GM19324 (cell line): ENCODE results near the gene KLHL26.

Experiments
- ATAC-seq: cut with Tn5 transposase; IDR thresholded peaks from one replicate; pipeline ENCODE4 v1.9.1; 2021; ENCODE audit warnings: mild to moderate bottlenecking, moderate library complexity; ENCODE audit not compliant: unreplicated experiment, low FRiP score

KLHL26 gene

DNA sequence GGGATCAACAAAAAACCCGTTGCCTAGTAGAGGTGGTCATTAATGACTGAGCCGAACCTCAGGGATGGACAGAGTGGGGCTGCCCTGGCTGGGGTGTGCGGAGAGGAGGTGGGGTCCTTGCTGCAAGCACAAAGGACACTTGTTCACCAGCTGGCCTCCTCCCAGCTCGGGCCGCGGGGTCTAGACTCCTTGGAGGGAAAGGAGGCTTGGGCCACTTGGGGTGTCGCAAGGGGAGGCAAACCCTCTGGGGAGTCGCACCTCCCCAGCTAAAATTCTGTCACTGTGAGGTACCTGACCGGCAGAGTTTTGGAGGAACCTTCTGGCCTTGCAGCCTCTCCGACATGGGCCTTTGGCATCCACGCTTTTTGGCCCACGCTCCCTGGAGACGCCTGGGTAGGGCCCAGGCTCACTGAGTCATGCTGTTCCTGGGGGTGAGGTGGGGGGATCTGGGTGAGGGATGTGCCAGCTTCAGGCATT lies 8.2 kb downstream of the KLHL26 start:
- no peak for ATAC-seq

DNA sequence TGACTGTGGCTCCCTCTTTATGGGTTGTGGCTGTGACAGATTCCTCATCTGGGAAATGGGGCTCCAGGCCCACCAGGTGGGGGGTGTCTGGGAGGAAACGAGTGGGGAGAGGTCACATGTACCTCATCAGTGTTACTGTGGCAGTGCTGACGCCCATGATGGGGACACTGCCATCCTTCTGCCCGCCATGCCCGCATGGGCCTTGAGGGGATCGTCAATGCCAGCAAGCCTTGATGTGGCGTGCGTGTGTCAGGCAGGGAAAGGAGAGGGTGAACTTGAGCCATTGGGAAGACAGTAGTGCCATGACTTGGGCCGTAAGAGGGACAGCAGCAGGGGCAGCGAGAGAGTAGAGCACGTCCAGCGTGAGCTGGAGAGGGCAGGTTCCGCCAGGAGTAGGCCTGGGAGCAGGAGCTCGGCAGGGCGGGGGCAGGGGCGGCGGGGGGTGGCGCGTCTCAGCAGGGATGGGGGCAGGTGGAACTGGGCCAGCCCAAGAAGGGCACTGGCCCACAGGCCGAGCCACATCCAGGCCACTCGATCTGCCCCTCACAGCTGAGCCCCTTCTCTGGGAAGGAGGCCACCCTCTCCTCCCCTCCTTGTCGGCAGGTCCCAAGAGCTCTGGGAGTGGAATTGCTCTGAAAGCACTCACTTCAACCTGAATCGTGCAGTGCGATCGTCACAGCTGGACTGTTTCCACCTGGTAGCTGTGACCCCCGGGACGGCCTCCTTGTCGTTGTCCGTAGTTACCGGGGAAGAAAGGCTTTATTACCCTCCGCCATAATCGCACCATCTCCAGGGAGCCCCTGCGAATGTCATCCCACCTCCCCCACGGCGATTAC lies 9.9 kb downstream of the KLHL26 start:
- no peak for ATAC-seq

DNA sequence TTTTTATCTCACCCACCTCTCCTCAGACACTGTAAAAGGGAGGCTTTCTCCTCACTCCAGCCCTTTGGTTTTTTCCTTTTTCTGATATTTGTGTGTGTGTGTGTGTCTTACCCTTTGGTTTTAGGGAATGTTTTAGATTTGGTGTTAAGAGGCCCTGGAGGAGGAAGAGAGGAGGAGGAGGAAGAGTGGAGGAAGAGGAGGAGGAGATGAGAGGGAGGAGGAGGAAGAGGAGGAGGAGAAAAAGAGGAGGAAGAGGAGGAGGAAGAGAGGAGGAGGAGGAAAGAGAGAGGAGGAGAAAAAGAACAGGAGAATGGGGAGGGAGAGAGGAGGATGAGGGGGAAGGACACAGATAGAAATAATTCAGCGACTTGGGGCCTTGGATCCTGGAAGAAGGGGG lies 10.5 kb downstream of the KLHL26 start:
- no peak for ATAC-seq

DNA sequence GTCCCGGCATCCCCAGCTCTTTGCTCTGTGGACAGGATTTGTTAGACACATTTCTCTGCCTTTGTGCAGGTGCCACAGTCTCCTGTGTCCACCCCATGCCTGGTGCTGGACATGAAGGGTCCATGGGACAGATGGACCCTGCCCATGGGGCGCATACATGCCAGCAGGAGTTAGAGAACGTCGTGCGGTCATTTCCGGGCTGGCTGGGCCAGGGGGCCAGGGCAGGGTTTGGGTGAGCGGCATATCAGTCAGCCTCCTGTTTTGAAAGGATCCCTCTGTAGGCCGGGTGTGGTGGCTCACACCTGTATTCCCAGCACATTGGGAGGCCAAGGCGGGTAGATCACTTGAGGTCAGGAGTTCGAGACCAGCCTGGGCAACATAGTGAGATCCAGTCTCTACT lies 11.0 kb downstream of the KLHL26 start:
- ATAC-seq: no peak

DNA sequence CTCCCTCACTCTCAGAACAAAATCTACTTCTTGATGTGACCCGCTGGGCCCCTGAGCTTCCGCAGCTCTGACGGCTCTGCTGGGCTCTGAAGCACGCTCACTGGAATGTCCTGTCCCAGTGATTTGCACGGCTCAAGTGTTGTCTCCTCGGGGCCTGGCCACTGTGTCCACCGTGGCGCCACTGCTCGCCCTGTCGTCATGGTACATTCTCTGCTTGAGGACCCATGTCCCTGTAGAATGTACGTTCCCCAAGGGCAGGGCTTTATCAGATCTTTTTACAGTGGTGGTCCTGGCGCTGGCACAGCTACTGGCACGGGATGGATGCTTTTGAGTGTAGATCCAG lies 12.1 kb downstream of the KLHL26 start:
- ATAC-seq: no peak

DNA sequence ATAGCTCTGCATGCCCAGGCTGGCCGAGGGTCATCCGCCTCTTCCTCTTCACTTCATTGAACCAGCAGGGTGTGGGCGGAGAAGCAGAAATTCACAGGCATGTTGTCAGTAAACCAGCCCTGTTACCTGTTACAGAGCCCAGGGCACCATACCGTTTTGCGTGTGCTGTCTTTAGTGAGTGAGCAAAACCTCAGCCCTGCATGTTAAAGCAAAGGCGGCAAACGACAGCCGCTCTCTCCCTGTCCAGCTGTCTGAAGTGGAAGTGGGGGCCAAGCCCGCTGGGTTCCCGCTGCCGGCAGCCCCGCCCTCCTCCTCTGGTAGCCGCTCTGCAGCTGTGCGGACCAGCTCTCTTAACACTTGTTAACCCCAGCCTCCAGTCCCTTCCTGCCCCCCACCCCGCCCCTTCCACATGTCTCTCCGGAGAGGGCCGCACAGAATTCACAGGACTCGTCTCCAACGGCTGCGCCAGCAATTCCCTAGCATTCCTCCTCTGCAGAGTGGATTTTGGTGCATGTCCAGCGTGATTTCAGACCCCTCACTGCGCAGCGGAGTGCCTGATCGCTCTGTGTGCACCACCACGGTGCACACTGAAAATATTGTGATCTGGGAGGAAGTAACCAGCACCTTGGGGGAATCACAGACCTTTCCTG lies 12.7 kb downstream of the KLHL26 start:
- ATAC-seq: no peak

DNA sequence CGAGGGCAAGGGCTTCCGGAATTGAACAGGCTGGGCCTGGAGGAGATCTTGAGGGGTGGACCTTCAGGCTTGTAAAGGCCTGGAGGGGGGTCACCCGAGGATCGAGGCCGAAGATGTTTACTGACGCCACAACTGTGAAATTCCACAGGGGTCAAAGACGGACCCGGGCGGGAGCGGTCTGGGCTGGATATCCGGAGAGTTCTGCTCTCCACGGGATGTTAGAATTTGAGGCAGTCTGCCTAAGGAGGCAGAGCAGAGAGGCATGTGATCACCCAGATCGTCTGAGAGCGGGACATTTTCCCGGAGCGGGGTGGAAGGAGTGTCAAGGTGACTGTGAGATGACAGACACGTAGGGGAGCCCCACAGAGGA lies 13.2 kb downstream of the KLHL26 start:
- ATAC-seq: no peak

DNA sequence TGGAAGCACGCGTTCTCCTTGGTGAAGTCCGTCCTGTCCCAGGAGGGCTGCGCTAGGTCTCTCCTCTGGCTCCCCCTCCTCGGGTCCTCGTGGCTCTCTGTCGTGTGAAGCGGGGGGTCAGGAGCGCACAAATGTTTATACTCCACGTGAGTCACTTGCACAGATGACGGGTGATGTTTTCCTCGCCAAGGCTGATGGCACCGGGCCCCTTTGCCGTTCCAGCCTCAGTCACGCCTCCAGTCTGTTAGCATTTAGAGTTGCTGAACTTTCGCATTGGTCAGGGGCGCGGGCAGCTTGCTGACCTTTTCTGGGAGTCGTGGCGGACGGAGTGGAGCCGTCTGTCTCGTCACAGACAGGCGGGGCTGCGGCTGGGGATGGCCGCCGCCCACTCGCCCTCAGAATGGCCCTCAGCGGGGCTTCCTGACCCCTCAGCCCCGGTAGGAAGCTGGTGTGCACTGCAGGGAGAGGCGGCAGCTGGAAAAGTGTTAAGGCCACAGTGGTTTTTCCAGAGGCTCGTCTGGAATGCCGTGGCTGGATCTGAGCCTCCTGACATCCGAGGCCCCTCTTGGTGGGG lies 13.7 kb downstream of the KLHL26 start:
- no peak for ATAC-seq

DNA sequence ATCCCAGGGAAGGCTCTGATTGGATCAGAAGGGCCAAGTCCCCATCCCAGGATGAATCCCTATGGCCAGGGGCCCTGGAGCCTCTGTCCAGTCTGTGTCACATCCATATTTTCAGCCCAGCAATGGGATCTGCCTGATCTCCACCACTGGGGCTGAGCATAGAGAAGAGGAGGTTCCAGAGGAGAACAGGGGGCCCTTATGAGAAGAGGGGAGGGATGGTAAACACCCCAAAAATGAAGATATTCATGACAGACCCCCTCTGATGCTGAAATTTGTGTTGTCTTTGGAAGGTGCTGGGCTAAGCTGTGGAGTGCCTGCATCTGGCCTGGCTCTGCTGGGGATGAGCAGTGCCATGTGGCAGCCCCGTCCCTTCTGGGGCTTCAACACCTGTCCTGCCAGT lies 14.5 kb downstream of the KLHL26 start:
- ATAC-seq: no peak

DNA sequence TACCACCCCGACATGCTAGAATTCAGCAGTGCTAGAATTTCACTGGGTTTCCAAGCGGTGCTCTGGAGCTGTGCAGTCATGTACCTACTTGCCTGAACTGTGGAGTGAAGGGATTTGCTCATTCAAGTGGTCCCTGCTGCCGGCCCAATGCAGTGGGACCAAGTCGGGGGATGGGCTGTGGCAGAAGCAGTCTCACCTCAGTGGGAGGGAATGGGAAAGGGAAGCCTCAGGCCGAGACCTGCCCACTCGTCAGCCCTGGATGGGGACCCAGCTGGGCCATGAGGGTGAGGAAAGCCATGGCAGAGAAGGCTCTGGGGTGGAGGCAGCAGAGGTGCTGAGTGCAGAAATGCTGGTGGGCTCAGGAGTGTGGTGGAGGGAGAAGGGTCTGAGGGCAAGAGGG lies 14.9 kb downstream of the KLHL26 start:
- no peak for ATAC-seq

DNA sequence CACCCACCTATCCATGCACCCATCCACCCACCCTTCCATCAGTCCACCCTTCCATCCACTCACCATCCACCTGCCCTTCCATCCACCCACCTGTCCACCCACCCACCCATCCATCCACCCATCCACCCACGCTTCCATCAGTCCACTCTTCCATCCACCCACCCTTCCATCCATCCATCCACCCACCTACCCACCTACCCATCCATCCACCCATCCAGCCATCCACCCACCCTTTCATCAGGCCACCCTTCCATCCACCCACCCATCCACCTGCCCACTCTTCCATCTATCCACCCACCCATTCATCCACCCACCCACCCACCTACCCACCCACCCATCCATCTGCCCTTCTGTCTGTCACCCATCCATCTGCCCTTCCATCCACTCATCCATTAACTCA lies 17.0 kb downstream of the KLHL26 start:
- ATAC-seq: no peak

DNA sequence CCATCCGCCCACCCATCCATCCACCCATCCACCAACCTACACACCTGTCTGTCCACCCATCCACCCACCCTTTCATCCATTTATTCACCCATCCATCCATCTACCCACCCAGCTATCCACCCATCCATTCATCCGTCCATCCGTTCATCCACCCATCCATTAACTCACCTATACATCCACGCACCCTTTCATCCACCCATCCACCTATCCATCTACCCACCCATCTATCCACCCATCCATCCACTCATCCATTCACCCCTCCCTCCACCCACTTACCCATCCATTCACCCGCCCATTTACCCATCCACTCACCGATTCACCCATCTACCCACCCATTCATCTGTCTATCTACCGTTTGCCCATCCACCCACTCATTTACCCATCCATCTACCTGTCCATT lies 17.6 kb downstream of the KLHL26 start:
- no peak for ATAC-seq

DNA sequence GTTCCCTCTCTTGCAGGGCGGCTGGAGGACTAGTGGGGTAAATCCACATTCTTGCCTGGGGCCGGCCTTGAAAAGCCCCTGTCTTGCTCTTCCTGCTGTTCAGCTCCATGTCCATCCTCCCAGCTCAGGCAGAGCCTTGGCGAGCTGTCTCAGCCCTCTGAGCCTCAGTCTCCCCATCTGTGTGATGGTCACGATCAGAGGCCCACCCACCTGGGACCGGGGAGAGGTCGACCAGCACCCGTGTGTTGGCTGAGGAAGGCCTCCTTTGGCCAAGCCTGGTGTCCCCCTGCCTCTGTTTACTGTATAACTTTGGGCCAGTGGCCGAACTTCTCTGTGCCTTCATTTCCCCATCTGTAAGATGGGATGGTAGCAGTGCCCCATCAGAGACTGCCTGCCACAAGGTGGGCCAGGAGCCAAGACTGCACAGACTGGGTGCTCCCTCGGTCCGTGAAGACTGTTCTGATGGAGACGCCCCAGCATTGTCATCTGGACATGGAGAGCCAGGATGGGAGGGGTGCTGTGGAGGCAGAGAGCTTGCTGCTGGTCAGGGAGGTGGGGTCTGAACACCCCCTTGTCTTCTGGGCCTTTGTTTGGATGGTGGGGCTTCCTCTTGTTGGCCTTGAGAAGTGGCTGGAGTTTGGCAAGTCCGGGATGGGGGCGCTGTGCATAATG lies 18.5 kb downstream of the KLHL26 start:
- ATAC-seq: no peak

DNA sequence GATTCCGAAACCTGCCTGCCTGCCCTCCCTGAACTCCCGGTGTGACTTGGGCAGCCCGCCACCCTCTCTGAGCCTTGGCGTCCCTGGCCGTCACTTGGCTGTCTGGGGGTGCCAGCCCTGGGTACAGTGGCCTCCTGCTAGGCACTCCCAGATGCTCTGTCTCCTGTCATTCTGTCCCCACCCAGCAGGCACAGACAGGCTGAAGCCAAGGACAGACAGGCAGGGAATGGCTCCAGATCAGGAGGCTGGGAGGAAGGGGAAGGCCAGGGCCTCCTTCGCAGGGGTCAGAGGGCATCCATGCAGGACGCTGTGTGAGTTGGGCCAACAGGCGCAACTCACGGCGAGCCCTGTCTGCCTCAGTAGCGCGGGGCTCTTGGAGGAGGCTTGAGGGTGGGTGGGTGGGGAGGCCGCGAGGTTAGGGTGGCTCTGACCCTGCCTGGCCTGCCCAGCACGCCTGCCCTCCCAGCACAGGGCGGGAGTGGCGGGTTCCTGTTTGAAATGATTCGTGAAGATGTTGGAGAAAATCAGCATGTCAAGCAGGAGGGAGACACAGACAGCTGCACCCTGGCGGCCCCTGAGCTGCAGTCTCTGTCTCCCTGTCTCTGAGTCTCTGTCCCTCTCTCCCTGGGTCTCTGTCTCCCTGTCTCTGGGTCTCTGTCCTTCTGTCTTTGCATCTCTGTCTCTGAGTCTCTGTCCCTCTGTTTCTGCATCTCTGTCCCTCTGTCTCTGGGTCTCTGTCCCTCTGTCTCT lies 19.7 kb downstream of the KLHL26 start:
- no peak for ATAC-seq

DNA sequence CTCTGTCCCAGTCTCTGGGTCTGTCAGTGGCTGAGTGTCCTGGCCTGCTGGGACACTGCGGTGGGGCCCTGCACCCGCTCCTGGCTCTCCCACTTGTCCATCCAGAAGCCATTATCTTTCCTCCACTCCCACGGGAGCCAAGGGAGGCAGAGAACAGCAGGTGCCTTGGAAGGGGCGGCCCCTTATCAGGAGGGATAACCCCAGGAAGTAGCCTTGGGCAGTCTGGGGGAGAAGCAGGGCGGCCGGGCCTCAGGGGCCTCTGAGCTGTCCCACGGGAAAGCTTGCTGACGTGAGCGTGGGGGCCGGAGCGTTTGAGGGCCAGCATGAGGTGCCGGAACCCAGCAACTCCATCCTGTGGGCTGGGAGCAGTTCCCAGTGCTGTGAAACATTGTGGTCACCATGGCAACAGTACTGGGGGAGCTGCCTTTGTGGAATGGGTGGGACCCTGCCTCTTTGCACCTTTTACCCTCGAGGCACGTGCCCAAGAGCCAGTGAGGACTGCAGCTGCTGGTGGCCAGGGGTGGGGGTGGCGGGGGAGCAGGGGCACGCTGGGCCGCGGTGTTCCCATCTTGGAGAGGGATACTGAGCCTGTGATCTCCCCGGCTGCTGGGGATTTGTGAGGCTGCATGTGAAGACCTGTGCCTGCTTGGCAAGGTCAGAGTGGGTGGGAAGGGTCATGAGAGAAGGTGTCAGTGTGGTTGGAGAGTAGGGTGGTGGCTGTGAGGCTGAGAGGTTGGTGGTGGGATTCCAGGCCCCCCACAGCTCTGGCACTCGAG lies 20.9 kb downstream of the KLHL26 start:
- no peak for ATAC-seq

DNA sequence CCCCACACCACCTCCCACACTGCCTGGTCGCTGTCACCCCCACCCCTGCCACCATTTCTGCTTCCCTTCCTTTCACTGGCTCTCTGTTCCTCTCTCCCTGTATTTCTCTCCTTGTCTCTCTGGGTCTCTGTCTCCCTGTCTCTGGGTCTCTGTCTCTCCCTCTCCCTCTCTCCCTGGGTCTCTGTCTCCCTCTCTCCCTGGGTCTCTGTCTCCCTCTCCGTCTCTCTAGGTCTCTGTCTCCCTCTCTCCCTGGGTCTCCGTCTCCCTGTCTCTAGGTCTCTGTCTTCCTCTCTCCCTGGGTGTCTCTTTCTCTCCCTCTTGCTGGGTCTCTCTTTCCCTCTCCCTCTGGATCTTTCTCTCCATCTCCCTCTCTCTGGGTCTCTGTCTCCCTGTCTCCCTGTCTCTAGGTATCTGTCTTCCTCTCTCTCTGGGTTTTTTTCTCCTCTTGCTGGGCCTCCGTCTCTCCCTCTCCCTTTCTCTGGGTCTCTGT lies 21.6 kb downstream of the KLHL26 start:
- ATAC-seq: no peak

DNA sequence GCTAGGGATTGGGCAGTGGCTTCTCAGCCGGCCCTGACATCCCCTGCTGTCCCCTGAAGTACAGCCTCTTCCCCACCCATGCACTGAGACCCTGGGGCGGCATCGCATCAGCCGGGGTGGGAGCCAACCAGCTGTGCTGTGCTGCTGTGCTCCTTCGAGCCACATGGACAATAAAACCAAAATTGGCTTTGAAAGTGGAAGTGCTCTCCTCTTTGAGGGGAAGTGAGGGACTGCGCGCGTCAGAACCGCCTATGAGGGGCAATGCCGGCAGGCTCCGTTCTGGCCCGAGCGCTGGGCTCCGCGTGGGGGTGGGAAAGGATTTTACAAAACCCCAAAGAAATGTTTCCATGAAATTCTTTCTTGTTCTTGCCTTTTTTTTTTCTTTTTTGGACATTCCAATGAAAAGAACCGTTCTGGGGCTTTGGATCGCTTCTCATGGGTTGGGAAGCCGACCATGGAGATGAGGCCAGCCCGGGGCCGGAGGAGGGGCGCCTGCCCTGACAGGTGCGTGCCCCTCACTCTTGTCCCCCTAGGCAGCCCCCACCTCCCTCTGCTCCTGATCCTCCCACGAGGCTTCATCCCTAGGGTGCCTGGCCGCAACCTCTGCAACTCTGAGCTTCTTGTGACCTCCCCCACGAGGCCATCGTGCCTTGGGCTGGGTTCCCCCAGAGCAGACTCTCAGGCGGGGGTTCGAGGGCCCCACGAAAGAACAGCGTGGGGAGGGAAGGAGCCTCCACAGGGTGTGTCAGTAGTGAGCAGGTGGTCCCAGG lies 22.6 kb downstream of the KLHL26 start:
- ATAC-seq: no peak

DNA sequence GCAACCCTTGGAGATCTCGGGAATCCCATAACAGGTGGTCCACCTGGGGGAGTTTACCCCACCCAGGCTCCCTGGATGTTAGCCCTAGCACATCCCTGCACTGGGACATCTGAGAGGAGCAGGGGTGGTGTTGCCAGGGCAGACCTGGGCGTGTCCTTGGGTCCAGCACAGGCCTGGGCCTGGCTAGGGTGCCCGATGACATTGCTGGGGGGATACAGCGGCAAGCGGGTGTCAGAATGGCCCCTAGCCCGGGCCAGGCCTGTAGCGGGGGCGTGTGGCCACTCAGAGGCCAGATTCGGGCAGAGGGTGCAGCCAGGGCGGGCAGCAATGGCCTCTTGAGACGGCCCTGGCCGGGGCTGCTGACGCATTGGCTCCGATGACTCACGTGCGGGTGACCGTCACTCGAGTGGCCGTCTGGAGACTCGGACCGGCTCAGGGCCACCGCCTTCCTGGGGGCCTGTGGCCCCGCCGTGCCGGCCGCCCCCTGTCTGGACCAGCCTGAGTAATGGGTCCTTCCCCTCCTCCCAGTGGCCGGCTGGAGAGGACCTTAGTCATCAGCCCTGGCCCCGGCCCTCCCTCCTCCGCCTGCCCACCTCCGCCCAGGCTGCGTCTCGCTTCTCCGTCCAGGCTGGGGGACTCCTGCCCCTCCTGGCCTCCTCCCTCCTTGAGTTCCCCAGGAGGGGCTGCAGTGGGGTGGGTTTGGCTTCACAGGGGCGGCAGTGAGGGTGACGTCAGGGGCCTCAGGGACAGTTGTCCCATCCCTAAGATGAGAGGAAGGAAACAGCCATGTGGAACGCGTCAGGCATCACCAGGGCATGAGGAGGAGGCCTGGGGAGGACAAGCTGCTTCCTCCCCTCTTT lies 23.5 kb downstream of the KLHL26 start:
- ATAC-seq: no peak
